ENCODE results near the gene DOCK3.

DOCK3 gene

DNA sequence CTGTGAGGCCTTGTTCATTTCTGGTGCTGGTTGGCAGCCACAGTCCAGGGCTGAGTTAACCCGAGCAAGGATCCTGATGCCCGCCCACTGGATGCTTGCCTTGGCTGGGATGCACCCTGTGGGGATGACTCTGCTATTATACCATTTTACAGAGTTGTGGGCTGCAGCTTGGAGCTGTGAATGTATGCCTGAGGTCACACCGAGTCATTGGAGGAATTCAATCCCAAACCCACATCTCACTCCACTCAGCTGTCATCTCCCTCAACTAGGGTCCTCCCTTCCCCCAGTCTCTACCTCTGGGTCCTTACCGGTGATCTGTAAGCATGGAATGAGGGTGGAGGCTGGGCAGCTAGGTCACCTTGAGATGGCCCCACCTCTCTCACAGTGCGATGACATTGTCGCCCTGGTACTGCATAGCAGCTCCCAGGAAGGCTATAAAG, 35.7 kb upstream of the DOCK3 start:
- TF ChIP-seq, protein P1, sequence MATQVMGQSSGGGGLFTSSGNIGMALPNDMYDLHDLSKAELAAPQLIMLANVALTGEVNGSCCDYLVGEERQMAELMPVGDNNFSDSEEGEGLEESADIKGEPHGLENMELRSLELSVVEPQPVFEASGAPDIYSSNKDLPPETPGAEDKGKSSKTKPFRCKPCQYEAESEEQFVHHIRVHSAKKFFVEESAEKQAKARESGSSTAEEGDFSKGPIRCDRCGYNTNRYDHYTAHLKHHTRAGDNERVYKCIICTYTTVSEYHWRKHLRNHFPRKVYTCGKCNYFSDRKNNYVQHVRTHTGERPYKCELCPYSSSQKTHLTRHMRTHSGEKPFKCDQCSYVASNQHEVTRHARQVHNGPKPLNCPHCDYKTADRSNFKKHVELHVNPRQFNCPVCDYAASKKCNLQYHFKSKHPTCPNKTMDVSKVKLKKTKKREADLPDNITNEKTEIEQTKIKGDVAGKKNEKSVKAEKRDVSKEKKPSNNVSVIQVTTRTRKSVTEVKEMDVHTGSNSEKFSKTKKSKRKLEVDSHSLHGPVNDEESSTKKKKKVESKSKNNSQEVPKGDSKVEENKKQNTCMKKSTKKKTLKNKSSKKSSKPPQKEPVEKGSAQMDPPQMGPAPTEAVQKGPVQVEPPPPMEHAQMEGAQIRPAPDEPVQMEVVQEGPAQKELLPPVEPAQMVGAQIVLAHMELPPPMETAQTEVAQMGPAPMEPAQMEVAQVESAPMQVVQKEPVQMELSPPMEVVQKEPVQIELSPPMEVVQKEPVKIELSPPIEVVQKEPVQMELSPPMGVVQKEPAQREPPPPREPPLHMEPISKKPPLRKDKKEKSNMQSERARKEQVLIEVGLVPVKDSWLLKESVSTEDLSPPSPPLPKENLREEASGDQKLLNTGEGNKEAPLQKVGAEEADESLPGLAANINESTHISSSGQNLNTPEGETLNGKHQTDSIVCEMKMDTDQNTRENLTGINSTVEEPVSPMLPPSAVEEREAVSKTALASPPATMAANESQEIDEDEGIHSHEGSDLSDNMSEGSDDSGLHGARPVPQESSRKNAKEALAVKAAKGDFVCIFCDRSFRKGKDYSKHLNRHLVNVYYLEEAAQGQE (IDR thresholded peaks at IDR 0.05; ENCODE audit: insufficient read depth in 1 of 2, low read depth in 2 of 2, low read length in 2 of 2), result no peak
- TF ChIP-seq FOXP2 (optimal IDR thresholded peaks at IDR 0.05; ENCODE audit: borderline replicate concordance, extremely low read depth, extremely low read length, insufficient read depth) (no peak), POLR2AphosphoS5 (IDR thresholded peaks at IDR 0.05; ENCODE audit: low read depth, low read length) (no peak), TAF1 (IDR thresholded peaks at IDR 0.05; ENCODE audit: borderline replicate concordance, insufficient read depth, low read length) (no peak)

DNA sequence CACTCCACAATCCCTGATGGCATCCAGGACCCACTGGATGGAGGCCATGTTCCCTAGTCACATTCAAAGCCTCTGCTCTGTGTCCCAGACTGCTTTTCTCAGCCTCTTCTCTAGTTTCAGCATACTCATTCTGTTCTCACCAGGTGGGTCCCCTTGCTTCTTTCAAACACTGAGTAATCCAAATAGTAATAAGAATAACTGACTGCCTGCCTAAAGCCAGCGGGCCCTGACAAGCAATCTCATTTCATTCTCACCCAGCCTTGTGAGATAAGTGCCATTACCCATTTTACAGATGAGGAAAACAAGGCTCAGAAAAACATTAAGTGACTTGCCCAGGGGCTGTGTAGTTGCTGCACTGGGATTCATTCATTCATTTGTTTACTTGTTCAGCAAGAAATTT, 32.3 kb upstream of the DOCK3 start:
- TF ChIP-seq POLR2AphosphoS5 (IDR thresholded peaks at IDR 0.05; ENCODE audit: low read depth, low read length) (no peak), SIN3A (IDR thresholded peaks at IDR 0.05; ENCODE audit: borderline replicate concordance, insufficient read depth, low read length) (no peak), TAF1 (IDR thresholded peaks at IDR 0.05; ENCODE audit: borderline replicate concordance, insufficient read depth, low read length) (no peak)

- TF ChIP-seq, protein P1 (IDR thresholded peaks at IDR 0.05; ENCODE audit: insufficient read depth in 1 of 2, low read depth in 2 of 2, low read length in 2 of 2), result no peak
Measured at GRCh38 chr3:50644561-50644960, 30.2 kb upstream of the DOCK3 start.

- TF ChIP-seq SIN3A (IDR thresholded peaks at IDR 0.05; ENCODE audit: borderline replicate concordance, insufficient read depth, low read length) (no peak), POLR2AphosphoS5 (IDR thresholded peaks at IDR 0.05; ENCODE audit: low read depth, low read length) (no peak), FOXP2 (optimal IDR thresholded peaks at IDR 0.05; ENCODE audit: borderline replicate concordance, extremely low read depth, extremely low read length, insufficient read depth) (no peak), TAF1 (IDR thresholded peaks at IDR 0.05; ENCODE audit: borderline replicate concordance, insufficient read depth, low read length) (no peak)
- TF ChIP-seq, protein P1 (IDR thresholded peaks at IDR 0.05; ENCODE audit: insufficient read depth in 1 of 2, low read depth in 2 of 2, low read length in 2 of 2), result no peak
Measured at GRCh38 chr3:50645378-50645777, 29.3 kb upstream of the DOCK3 start.

- TF ChIP-seq TAF1 (IDR thresholded peaks at IDR 0.05; ENCODE audit: borderline replicate concordance, insufficient read depth, low read length) (no peak), SIN3A (IDR thresholded peaks at IDR 0.05; ENCODE audit: borderline replicate concordance, insufficient read depth, low read length) (no peak), FOXP2 (optimal IDR thresholded peaks at IDR 0.05; ENCODE audit: borderline replicate concordance, extremely low read depth, extremely low read length, insufficient read depth) (no peak), POLR2AphosphoS5 (IDR thresholded peaks at IDR 0.05; ENCODE audit: low read depth, low read length) (no peak)
- TF ChIP-seq, protein P1 (IDR thresholded peaks at IDR 0.05; ENCODE audit: insufficient read depth in 1 of 2, low read depth in 2 of 2, low read length in 2 of 2), result no peak
Measured at GRCh38 chr3:50648313-50648712, 26.4 kb upstream of the DOCK3 start.

Data from PFSK-1 (cell line).